GM12878 (cell line): ENCODE data around the gene ZMIZ1. TPM values are rescaled to one million over a fixed set of nuclear protein-coding genes. Genes with fewer than 3 reads are reported as not detected.

Experiments
- ATAC-seq: fragments of 200-7000 bp; cut with Tn5 transposase; 3 replicates; pipeline ENCODE4 v1.9.1; 2020; ENCODE audit warnings: mild to moderate bottlenecking, moderate library complexity
- BruUV-seq: library from RNA; stranded (reverse); fragments of 400-500 nt; replicated peaks from 2 replicates; lab custom pipeline; 2021; lab: Mats Ljungman, UMichigan
- CTCF ChIA-PET: fragments of 300-600 bp; sonication (Branson Sonifier 250); formaldehyde crosslinking; extraction: SDS; loops from one replicate; lab custom pipeline; 2021; ENCODE audit warnings: inconsistent platforms; lab: Yijun Ruan, JAX
- POLR2A ChIA-PET: fragments of 350-600 bp; formaldehyde crosslinking; extraction: SDS; loops from one replicate; lab custom pipeline; 2021; ENCODE audit warnings: inconsistent platforms; lab: Charles Lee
- RAD21 ChIA-PET: fragments of 300-600 bp; sonication (Branson Sonifier 250); formaldehyde crosslinking; loops from one replicate; lab custom pipeline; 2023; ENCODE audit warnings: antibody characterized with exemption; ENCODE audit not compliant: unreplicated experiment; lab: Charles Lee
- SMC1A ChIA-PET: fragments of 300-600 bp; sonication (Branson Sonifier 250); formaldehyde crosslinking; loops from one replicate; lab custom pipeline; 2023; ENCODE audit not compliant: unreplicated experiment, uncharacterized antibody; lab: Charles Lee
- DNase-seq: peaks from one replicate; pipeline ENCODE4 v3.0.0-alpha.2; 2011; ENCODE audit warnings: low read depth, low spot score
- FAIRE-seq: peaks from 3 replicates; lab custom pipeline; 2011; peaks lifted over from hg19 to GRCh38; lab: Jason Lieb, UNC
- H2AFZ ChIP-seq: 2 replicates; pipeline ENCODE4 v1.6.0; 2011; ENCODE audit warnings: low read depth, low read length, control low read depth; ENCODE audit not compliant: control insufficient read depth
- H3K27ac ChIP-seq: 2 replicates; pipeline ENCODE4 v1.5.1; 2011; ENCODE audit warnings: control low read depth; ENCODE audit not compliant: control insufficient read depth, insufficient read depth
- H3K27me3 ChIP-seq, 2 experiments: replicated peaks in 1 of 2; 2 replicates each; pipeline versions ENCODE4 v1.6.0 to v1.6.1; 2011; ENCODE audit warnings: low read length in 1 of 2; ENCODE audit not compliant: control insufficient read depth in 2 of 2, insufficient read depth in 2 of 2
- H3K36me3 ChIP-seq, 2 experiments: 2 replicates each; pipeline ENCODE4 v1.5.1; 2011; ENCODE audit warnings: low read length in 1 of 2; ENCODE audit not compliant: control insufficient read depth in 2 of 2, insufficient read depth in 2 of 2
- H3K4me1 ChIP-seq: 2 replicates; pipeline ENCODE4 v1.6.1; 2011; ENCODE audit warnings: mild to moderate bottlenecking, low read length, moderate library complexity, mixed read lengths; ENCODE audit not compliant: control insufficient read depth, insufficient read depth
- H3K4me2 ChIP-seq: 2 replicates; pipeline ENCODE4 v1.6.0; 2011; ENCODE audit warnings: control low read depth; ENCODE audit not compliant: control insufficient read depth, insufficient read depth
- H3K4me3 ChIP-seq: fragments of 200-600 bp; sonication (generic); 2 replicates; pipeline ENCODE4 v1.5.1; 2016
- H3K79me2 ChIP-seq: 2 replicates; pipeline ENCODE4 v1.6.0; 2011; ENCODE audit warnings: low read length; ENCODE audit not compliant: control insufficient read depth, insufficient read depth
- H3K9ac ChIP-seq: 2 replicates; pipeline ENCODE4 v1.8.0; 2011; ENCODE audit warnings: low read length, control low read depth, mixed read lengths; ENCODE audit not compliant: control insufficient read depth, insufficient read depth
- H3K9me3 ChIP-seq: replicated peaks from 3 replicates; pipeline ENCODE4 v1.5.1; 2011; ENCODE audit warnings: mild to moderate bottlenecking, low read length; ENCODE audit not compliant: control insufficient read depth, insufficient read depth
- H4K20me1 ChIP-seq: 2 replicates; pipeline ENCODE4 v1.6.0; 2011; ENCODE audit not compliant: control insufficient read depth, insufficient read depth
- CBX3 ChIP-seq: fragments of 200-600 bp; sonication (generic); IDR thresholded peaks from 2 replicates; pipeline ENCODE4 v1.6.1; 2016; ENCODE audit warnings: low read depth, borderline replicate concordance
- JUND ChIP-seq: IDR thresholded peaks from 2 replicates; pipeline ENCODE4 v1.6.1; 2012; ENCODE audit warnings: low read depth, mild to moderate bottlenecking, low read length, improper control_type of control experiment, moderate library complexity
- KLF5 ChIP-seq: fragments of 450-650 bp; IDR thresholded peaks from 2 replicates; pipeline ENCODE4 v1.6.1; 2014; ENCODE audit warnings: mild to moderate bottlenecking; ENCODE audit not compliant: partially characterized antibody
- NKRF ChIP-seq: fragments of 450-650 bp; conservative IDR thresholded peaks from 2 replicates; pipeline ENCODE4 v1.6.1; 2017; ENCODE audit warnings: mild to moderate bottlenecking, moderate library complexity
- PAX8 ChIP-seq: fragments of 450-650 bp; IDR thresholded peaks from 2 replicates; pipeline ENCODE4 v1.6.1; 2017; ENCODE audit warnings: mild to moderate bottlenecking, moderate library complexity
- PBX3 ChIP-seq: IDR thresholded peaks from 2 replicates; pipeline ENCODE4 v1.6.1; 2011; ENCODE audit warnings: mild to moderate bottlenecking, low read depth, low read length, moderate library complexity; ENCODE audit not compliant: insufficient replicate concordance
- REST ChIP-seq: IDR thresholded peaks from 2 replicates; pipeline ENCODE4 v1.6.1; 2012; ENCODE audit warnings: mild to moderate bottlenecking, low read depth, low read length
- RFX5 ChIP-seq: IDR thresholded peaks from 2 replicates; pipeline ENCODE4 v1.6.1; 2011; ENCODE audit warnings: low read depth, low read length, improper control_type of control experiment
- SIN3A ChIP-seq: IDR thresholded peaks from 2 replicates; pipeline ENCODE4 v1.6.1; 2012; ENCODE audit warnings: low read depth, low read length, improper control_type of control experiment
- SIX5 ChIP-seq: IDR thresholded peaks from 2 replicates; pipeline ENCODE4 v1.6.1; 2011; ENCODE audit warnings: mild to moderate bottlenecking, low read depth, low read length, moderate library complexity; ENCODE audit not compliant: severe bottlenecking
- SREBF2 ChIP-seq: IDR thresholded peaks from 2 replicates; pipeline ENCODE4 v1.6.1; 2012; ENCODE audit warnings: mild to moderate bottlenecking, low read length
- ZBED1 ChIP-seq: IDR thresholded peaks from 2 replicates; pipeline ENCODE4 v1.6.1; 2016; ENCODE audit warnings: borderline replicate concordance
- ZNF274 ChIP-seq: IDR thresholded peaks from one replicate; pipeline ENCODE4 v1.8.0; 2011; ENCODE audit not compliant: insufficient read length, insufficient read depth
- ZSCAN29 ChIP-seq: fragments of 450-650 bp; IDR thresholded peaks from 2 replicates; pipeline ENCODE4 v1.6.1; 2017; ENCODE audit warnings: mild to moderate bottlenecking, moderate library complexity
- WGBS: methylation state at CpG from one replicate; pipeline ENCODE4 v1.1.6; 2016; ENCODE audit warnings: low lambda C conversion rate; ENCODE audit not compliant: insufficient replicate concordance, insufficient coverage; ENCODE audit errors: missing lambda C conversion rate; 5-methylcytosine and 5-hydroxymethylcytosine counted together
- in situ Hi-C: fragments of 300-500 bp; cut with MboI; formaldehyde crosslinking; loops from 9 replicates; pipeline ENCODE4 v1.14.3; 2018; ENCODE audit warnings: mixed read lengths
- intact Hi-C: fragments of 100-400 bp; cut with micrococcal nuclease; formaldehyde crosslinking; loops from one replicate; pipeline ENCODE4 v1.14.2; 2022; ENCODE audit not compliant: unreplicated experiment
- polyA plus RNA-seq, 11 experiments: library from polyadenylated mRNA; depleted of rRNA in 4 of 11; unstranded in 6 of 11; stranded (reverse) in 5 of 11; fragments of >200 nt; fragmentation: Nextera tagmentation in 4 of 11; fragmentation: Illumina TruSeq in 1 of 11; extraction: Ambion mirVana in 4 of 11; extraction: Trizol in 1 of 11; gene quantifications; 1 replicate in 1 of 11; 2 replicates in 10 of 11; pipeline versions ENCODE4 v1.2.1 to v1.2.3, GENCODE V29; 2011 to 2016; ENCODE audit warnings: inconsistent platforms in 2 of 11, missing spikeins in 2 of 11, low read depth in 1 of 11
- total RNA-seq, 4 experiments: library from RNA; depleted of rRNA in 3 of 4; stranded (reverse); fragments of >200 nt in 3 of 4; fragmentation: Illumina TruSeq in 1 of 4; extraction: Trizol in 1 of 4; gene quantifications; 2 replicates each; pipeline versions ENCODE4 v1.2.1 to v1.2.3, GENCODE V29; 2013 to 2021

Gene ZMIZ1
- total and polyA plus RNA-seq, 10 of the 15 experiments (the other 5 are each of a cell fraction or from before 2014, with no cell fraction given): 3.1 to 82.3 (median 14.9) TPM

- no peak for TF ChIP-seq SIX5
- TF ChIP-seq RFX5: no peak
These were observed 184.2 kb downstream of the ZMIZ1 start (continued) for GRCh38 chr10:79252971-79253370.

GRCh38 chr10:79253704-79254103 lies 184.9 kb downstream of the ZMIZ1 start:
- Histone ChIP-seq H4K20me1 (peaks cover 12% of the 10 kb centered on the region; the same call in 1 of the 2 replicates), H3K9ac (no peak overlapping the region), H3K4me1 (peaks cover 65% of the 10 kb centered on the region), H2AFZ (no peak overlapping the region), H3K27me3 (no peaks in the 10 kb centered on the region), H3K4me2 (peak overlapping the region; percentile 54), H3K27ac (peak overlapping the region; percentile 21; the same call in 1 of the 2 replicates), H3K36me3 (peaks cover 10 to 14% of the 10 kb centered on the region in 2 experiments), H3K79me2 (peaks cover 97% of the 10 kb centered on the region), H3K4me3 (no peak overlapping the region), H3K9me3 (no peaks in the 10 kb centered on the region)
- RAD21 ChIA-PET: interaction anchor here (1.1 to 1.5 kb wide), 2 partner anchors 9 to 12 kb away, joined by 3 to 4 read pairs; no protein-coding TSS in a partner anchor
- FAIRE-seq (no peak), DNase-seq (no peak), ATAC-seq (no peak)
- CTCF ChIA-PET: interaction anchor here (0.6 to 1.6 kb wide), 2 partner anchors 33 to 90 kb away, joined by 3 to 5 read pairs; no protein-coding TSS in a partner anchor
- POLR2A ChIA-PET: interaction anchor here (1.1 kb wide), 1 partner anchor 8 kb away, joined by 3 read pairs; no protein-coding TSS in a partner anchor
- intact Hi-C loops (no loop called here), in situ Hi-C loops (no loop called here)
- no TSS peak for BruUV-seq
- SMC1A ChIA-PET: no interaction called here
- WGBS: 67% methylated on average over 3 of the region's 3 CpGs
- TF ChIP-seq ZNF274 (no peak), CBX3 (no peak), KLF5 (no peak), ZSCAN29 (no peak), JUND (no peak), REST (no peak), PBX3 (peak; percentile 54), SIN3A (no peak), SREBF2 (no peak), ZBED1 (no peak), NKRF (no peak), PAX8 (no peak)
